Parathyroid adenoma (tissue), 2 donors: ENCODE measurements around the gene GNAI2.
A peak's percentile ranks its signal among the peaks of the same experiment; 100 is the strongest.
"Not testable (repeated sequence)": the region's sequence is repeated elsewhere in the genome, so short reads cannot be mapped to it uniquely, and the experiment has no call there.

Experiments
- H2AFZ ChIP-seq: fragments of 300-600 bp; sonication (generic); one replicate; pipeline ENCODE4 v1.7.0; 2017; ENCODE audit warnings: antibody characterized with exemption, mild to moderate bottlenecking
- H3K27ac ChIP-seq: fragments of 300-600 bp; sonication (generic); one replicate; pipeline ENCODE4 v1.7.0; 2017
- H3K27me3 ChIP-seq: fragments of 300-600 bp; sonication (generic); one replicate; pipeline ENCODE4 v1.7.0; 2017; ENCODE audit warnings: low read length; ENCODE audit not compliant: control insufficient read depth, insufficient read depth
- H3K36me3 ChIP-seq: fragments of 300-600 bp; sonication (generic); one replicate; pipeline ENCODE4 v1.7.0; 2017; ENCODE audit warnings: low read length; ENCODE audit not compliant: control insufficient read depth, insufficient read depth
- H3K4me1 ChIP-seq: fragments of 300-600 bp; sonication (generic); one replicate; pipeline ENCODE4 v1.7.0; 2017; ENCODE audit warnings: control low read depth
- H3K4me2 ChIP-seq: fragments of 300-600 bp; sonication (generic); one replicate; pipeline ENCODE4 v1.7.0; 2017; ENCODE audit warnings: low read length
- H3K4me3 ChIP-seq: fragments of 300-600 bp; sonication (generic); one replicate; pipeline ENCODE4 v1.7.0; 2017; ENCODE audit warnings: low read depth, low read length
- H3K79me2 ChIP-seq: fragments of 300-600 bp; sonication (generic); one replicate; pipeline ENCODE4 v1.7.0; 2017; ENCODE audit warnings: control low read depth
- H3K9ac ChIP-seq: fragments of 300-600 bp; sonication (generic); one replicate; pipeline ENCODE4 v1.7.0; 2017; ENCODE audit warnings: mild to moderate bottlenecking
- H3K9me3 ChIP-seq: fragments of 300-600 bp; sonication (generic); one replicate; pipeline ENCODE4 v1.7.0; 2017; ENCODE audit warnings: low read length; ENCODE audit not compliant: control insufficient read depth
- CTCF ChIP-seq: fragments of 300-600 bp; sonication (generic); IDR thresholded peaks from one replicate; pipeline ENCODE4 v1.7.0; 2017; ENCODE audit warnings: antibody characterized with exemption, mild to moderate bottlenecking
- donor health status: primary hyperparathyroidism.

The GNAI2 gene

GRCh38 chr3:50270422-50271224 is 34.6 kb downstream of the GNAI2 start:
- H3K9me3 ChIP-seq: no peaks in the 10 kb centered on the region
- TF ChIP-seq CTCF: no peak
- no peaks in the 10 kb centered on the region for H3K27me3 ChIP-seq
- peak overlapping the region; percentile 85 for H2AFZ ChIP-seq
- H3K9ac ChIP-seq: peak overlapping the region; percentile 81
- peaks cover 74% of the 10 kb centered on the region for H3K4me1 ChIP-seq
- peak overlapping the region; percentile 63 for H3K4me2 ChIP-seq
- H3K36me3 ChIP-seq: no peaks in the 10 kb centered on the region
- peak overlapping the region; percentile 98 for H3K27ac ChIP-seq
- peaks cover 10% of the 10 kb centered on the region for H3K79me2 ChIP-seq
- H3K4me3 ChIP-seq: peak overlapping the region; percentile 39

GRCh38 chr3:50271314-50271936 is 35.4 kb downstream of the GNAI2 start:
- H3K79me2 ChIP-seq: peaks cover 10% of the 10 kb centered on the region
- peak overlapping the region; percentile 39 for H3K4me3 ChIP-seq
- no peaks in the 10 kb centered on the region for H3K9me3 ChIP-seq
- peak overlapping the region; percentile 63 for H3K4me2 ChIP-seq
- H2AFZ ChIP-seq: peak overlapping the region; percentile 85
- no peak for TF ChIP-seq CTCF
- no peaks in the 10 kb centered on the region for H3K36me3 ChIP-seq
- H3K27me3 ChIP-seq: no peaks in the 10 kb centered on the region
- H3K4me1 ChIP-seq: peaks cover 66% of the 10 kb centered on the region
- peak overlapping the region; percentile 98 for H3K27ac ChIP-seq
- H3K9ac ChIP-seq: peak overlapping the region; percentile 81

GRCh38 chr3:50272538-50272910 is 36.5 kb downstream of the GNAI2 start:
- not testable (repeated sequence) for H3K9me3 ChIP-seq, H3K27me3 ChIP-seq, H3K36me3 ChIP-seq, H3K9ac ChIP-seq, H3K4me3 ChIP-seq, H2AFZ ChIP-seq
- H3K27ac ChIP-seq: peak overlapping the region; percentile 98
- peaks cover 56% of the 10 kb centered on the region for H3K4me1 ChIP-seq
- H3K4me2 ChIP-seq: peak overlapping the region; percentile 84
- peaks cover 10% of the 10 kb centered on the region for H3K79me2 ChIP-seq

- Histone ChIP-seq H3K4me2 (peak overlapping the region; percentile 84), H2AFZ (peak overlapping the region; percentile 65), H3K36me3 (no peaks in the 10 kb centered on the region), H3K27me3 (no peaks in the 10 kb centered on the region), H3K4me1 (peaks cover 51% of the 10 kb centered on the region), H3K4me3 (peak overlapping the region; percentile 41), H3K79me2 (peaks cover 10% of the 10 kb centered on the region), H3K27ac (peak overlapping the region; percentile 98), H3K9ac (no peak overlapping the region), H3K9me3 (no peaks in the 10 kb centered on the region)
- TF ChIP-seq CTCF: peak; percentile 98
These were observed 37.1 kb downstream of the GNAI2 start for GRCh38 chr3:50272911-50273688.

GRCh38 chr3:50273689-50274065 is 37.7 kb downstream of the GNAI2 start:
- no peaks in the 10 kb centered on the region for H3K36me3 ChIP-seq
- no peak for TF ChIP-seq CTCF
- H2AFZ ChIP-seq: no peak overlapping the region
- no peak overlapping the region for H3K27ac ChIP-seq
- peaks cover 10% of the 10 kb centered on the region for H3K79me2 ChIP-seq
- H3K4me1 ChIP-seq: peaks cover 45% of the 10 kb centered on the region
- no peak overlapping the region for H3K4me3 ChIP-seq
- no peak overlapping the region for H3K4me2 ChIP-seq
- no peaks in the 10 kb centered on the region for H3K27me3 ChIP-seq
- H3K9me3 ChIP-seq: no peaks in the 10 kb centered on the region
- H3K9ac ChIP-seq: no peak overlapping the region
